Bronchial epithelial cell (primary cell): ENCODE data around the gene GALK2. TPM values are rescaled to one million over a fixed set of nuclear protein-coding genes. Genes with fewer than 3 reads are reported as not detected.

Source experiments
- DNase-seq: peaks from one replicate; pipeline ENCODE4 v3.0.0-alpha.2; 2010; ENCODE audit warnings: low read depth
- FAIRE-seq: peaks from 2 replicates; lab custom pipeline; 2011; peaks lifted over from hg19 to GRCh38; lab: Jason Lieb, UNC
- H3K27me3 ChIP-seq: 2 replicates; pipeline ENCODE4 v1.5.1; 2011; ENCODE audit warnings: low read length; ENCODE audit not compliant: control insufficient read depth, insufficient read depth
- H3K36me3 ChIP-seq: 2 replicates; pipeline ENCODE4 v1.5.1; 2011; ENCODE audit warnings: low read length; ENCODE audit not compliant: control insufficient read depth, insufficient read depth
- H3K4me3 ChIP-seq: 2 replicates; pipeline ENCODE4 v1.5.1; 2011; ENCODE audit warnings: mild to moderate bottlenecking, low read depth, low read length, control low read depth
- CTCF ChIP-seq: IDR thresholded peaks from 2 replicates; pipeline ENCODE4 v1.5.1; 2011; ENCODE audit warnings: mild to moderate bottlenecking, moderate library complexity, low read length, control low read depth, inconsistent platforms; ENCODE audit not compliant: insufficient read depth, severe bottlenecking
- total RNA-seq: library from RNA; depleted of rRNA; stranded (reverse); fragments of >200 nt; gene quantifications from 2 replicates; pipeline ENCODE4 v1.2.1, GENCODE V29; 2014

GALK2 gene
- total RNA-seq, 1 donor from 2014 or later, result 67.9 TPM

DNA sequence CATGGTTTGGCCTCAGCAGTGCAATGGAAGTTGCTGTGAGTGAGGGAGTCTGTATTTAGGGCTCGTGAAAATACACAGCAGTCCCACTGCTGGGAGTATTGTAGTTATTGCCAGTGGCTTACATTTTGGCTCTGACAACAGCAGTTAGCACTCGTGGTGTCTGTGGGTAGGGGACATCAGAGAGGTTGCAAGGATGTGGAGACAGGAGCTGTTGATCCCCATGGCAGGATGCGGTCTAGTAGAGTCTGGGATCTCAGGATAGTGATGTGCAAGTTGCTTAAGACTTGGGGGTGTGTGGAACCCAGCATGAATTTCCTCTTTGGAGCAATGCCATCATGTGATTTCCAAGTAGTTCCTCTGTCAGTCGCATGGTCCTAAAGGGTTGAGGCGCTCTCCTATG is 59.9 kb downstream of the GALK2 start:
- Histone ChIP-seq H3K27me3 (no peaks in the 10 kb centered on the region), H3K4me3 (no peak overlapping the region), H3K36me3 (peaks cover 1% of the 10 kb centered on the region)
- DNase-seq (no peak), FAIRE-seq (peak; percentile 55)
- no peak for TF ChIP-seq CTCF

GRCh38 chr15:49232236-49232806 is 62.3 kb downstream of the GALK2 start:
- FAIRE-seq (no peak), DNase-seq (no peak)
- no peak for TF ChIP-seq CTCF
- no peak overlapping the region for H3K4me3 ChIP-seq
- H3K36me3 ChIP-seq, result peaks cover 1% of the 10 kb centered on the region
- H3K27me3 ChIP-seq, result no peaks in the 10 kb centered on the region

DNA sequence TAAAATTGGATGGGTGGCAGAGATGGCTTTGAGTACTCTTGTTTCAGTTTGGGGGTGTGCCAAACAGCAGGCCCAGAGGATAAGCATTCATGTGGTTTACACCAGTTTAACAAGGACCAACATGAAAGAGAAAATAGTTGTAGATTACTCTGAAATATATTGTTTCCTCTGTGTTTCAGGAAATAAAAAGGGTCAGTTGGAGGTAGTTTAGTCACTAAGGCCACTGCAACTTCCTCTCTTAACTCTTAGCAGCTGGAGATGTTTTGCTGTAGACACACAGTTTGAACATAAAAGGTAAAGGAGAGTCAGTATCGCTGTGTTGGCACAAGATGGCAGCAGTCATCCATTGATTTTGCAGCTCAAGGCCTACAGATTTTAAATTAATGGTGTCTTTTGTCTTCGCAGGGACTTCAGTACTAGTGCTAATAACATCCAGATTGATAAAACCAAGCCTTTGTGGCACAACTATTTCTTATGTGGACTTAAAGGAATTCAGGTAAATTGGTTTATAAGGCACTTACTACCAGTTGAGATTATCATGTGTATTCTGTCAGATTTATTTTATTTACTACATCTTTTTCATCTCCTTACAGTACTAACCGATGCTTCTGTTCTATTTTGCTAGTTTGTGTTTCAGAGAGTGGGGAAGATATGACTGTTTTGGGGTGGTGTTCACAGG is 65.5 kb downstream of the GALK2 start:
- peak; percentile 54 for DNase-seq
- FAIRE-seq, result no peak

GRCh38 chr15:49236869-49237268 is 66.8 kb downstream of the GALK2 start:
- TF ChIP-seq CTCF, result no peak
- DNase-seq (no peak), FAIRE-seq (no peak)
- no peak overlapping the region for H3K4me3 ChIP-seq
- H3K36me3 ChIP-seq, result peaks cover 1% of the 10 kb centered on the region
- no peaks in the 10 kb centered on the region for H3K27me3 ChIP-seq

More for the DNA sequence above, 65.5 kb downstream of the GALK2 start:
- H3K36me3 ChIP-seq, result peaks cover 1% of the 10 kb centered on the region
- H3K27me3 ChIP-seq, result no peaks in the 10 kb centered on the region
- no peak overlapping the region for H3K4me3 ChIP-seq
- peak; percentile 67 for TF ChIP-seq CTCF

DNA sequence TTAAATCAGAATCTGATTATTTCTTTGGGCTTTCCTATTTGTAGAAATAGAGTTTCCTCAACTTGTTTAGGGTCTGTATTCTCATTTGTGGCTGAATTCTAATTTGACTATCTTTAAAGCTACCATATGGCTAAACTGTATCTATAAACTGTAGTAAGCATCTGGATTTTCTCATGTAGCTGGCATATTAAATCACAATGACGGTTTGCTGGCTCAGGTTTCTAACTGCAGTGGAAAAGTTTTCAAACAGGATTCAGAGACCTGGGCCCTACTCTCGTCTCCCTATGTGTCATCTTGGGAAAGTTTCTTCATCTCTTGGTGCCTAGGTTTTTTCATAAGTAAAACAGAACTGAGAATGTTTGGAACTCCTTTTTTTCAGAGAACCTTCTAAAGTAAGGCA is 68.3 kb downstream of the GALK2 start:
- FAIRE-seq (no peak), DNase-seq (no peak)
- no peak for TF ChIP-seq CTCF
- Histone ChIP-seq H3K36me3 (peaks cover 2% of the 10 kb centered on the region), H3K4me3 (no peak overlapping the region), H3K27me3 (no peaks in the 10 kb centered on the region)
